ENCODE data around the gene THSD7B.
A peak's percentile ranks its signal among the peaks of the same experiment; 100 is the strongest.
"Not testable (repeated sequence)": the region's sequence is repeated elsewhere in the genome, so short reads cannot be mapped to it uniquely, and the experiment has no call there.

Gene THSD7B

GRCh38 chr2:137048455-137048854, 283.1 kb downstream of the THSD7B start:
- DNase-seq = no peak

- no peak for DNase-seq
Measured at GRCh38 chr2:137049518-137049917, 284.2 kb downstream of the THSD7B start.

- no peak for DNase-seq
Measured at GRCh38 chr2:137050949-137051348, 285.6 kb downstream of the THSD7B start.

- DNase-seq = no peak
Measured at GRCh38 chr2:137051778-137052398, 286.5 kb downstream of the THSD7B start.

GRCh38 chr2:137056704-137057103, 291.4 kb downstream of the THSD7B start:
- DNase-seq = no peak

- DNase-seq = not testable (repeated sequence)
Measured at GRCh38 chr2:137076111-137076765, 310.9 kb downstream of the THSD7B start.

GRCh38 chr2:137091704-137092103, 326.4 kb downstream of the THSD7B start:
- peak; percentile 3 for DNase-seq

GRCh38 chr2:137093116-137093515, 327.8 kb downstream of the THSD7B start:
- DNase-seq = no peak

- DNase-seq = no peak
Measured at GRCh38 chr2:137096187-137096586, 330.8 kb downstream of the THSD7B start.

- no peak for DNase-seq
Measured at GRCh38 chr2:137096693-137097092, 331.3 kb downstream of the THSD7B start.

GRCh38 chr2:137101814-137102213, 336.5 kb downstream of the THSD7B start:
- DNase-seq = not testable (repeated sequence)

- no peak for DNase-seq
Measured at GRCh38 chr2:137107904-137108303, 342.6 kb downstream of the THSD7B start.

GRCh38 chr2:137111896-137112295, 346.6 kb downstream of the THSD7B start:
- no peak for DNase-seq

GRCh38 chr2:137115081-137115794, 349.9 kb downstream of the THSD7B start:
- peak; percentile 15 for DNase-seq

GRCh38 chr2:137115795-137116089, 350.4 kb downstream of the THSD7B start:
- no peak for DNase-seq

GRCh38 chr2:137117385-137117784, 352.0 kb downstream of the THSD7B start:
- peak; percentile 39 for DNase-seq

GRCh38 chr2:137118140-137118539, 352.8 kb downstream of the THSD7B start:
- peak; percentile 18 for DNase-seq

- peak; percentile 66 for DNase-seq
Measured at GRCh38 chr2:137123226-137123625, 357.9 kb downstream of the THSD7B start.

- DNase-seq = no peak
Measured at GRCh38 chr2:137133225-137133624, 367.9 kb downstream of the THSD7B start.

- DNase-seq = no peak
Measured at GRCh38 chr2:137138263-137138662, 372.9 kb downstream of the THSD7B start.

GRCh38 chr2:137151731-137152130, 386.4 kb downstream of the THSD7B start:
- DNase-seq = no peak

- peak; percentile 14 for DNase-seq
Measured at GRCh38 chr2:137154946-137155345, 389.6 kb downstream of the THSD7B start.

- peak; percentile 45 for DNase-seq
Measured at GRCh38 chr2:137155356-137156104, 390.2 kb downstream of the THSD7B start.

All from fibroblast of skin of right quadriceps (primary cell).